Measurements from ENCODE around the gene PDIA5. TPM values are rescaled to one million over a fixed set of nuclear protein-coding genes. Genes with fewer than 3 reads are reported as not detected.

PDIA5 gene
- total and polyA plus RNA-seq, 2 of the 4 experiments (the other 2 are of a cell fraction): 19.4 to 42.0 TPM

GRCh38 chr3:123085293-123085931 is 18.6 kb downstream of the PDIA5 start:
- Histone ChIP-seq H4K20me1 (ENCODE audit: insufficient read depth, low read length) (peaks cover 97% of the 10 kb centered on the region), H3K36me3 (ENCODE audit: control insufficient read depth, insufficient read depth, low read length) (peaks cover 2% of the 10 kb centered on the region; the same call in 1 of the 2 replicates), H3K56ac (ENCODE audit: extremely low read depth, insufficient read depth, low read length) (no peak overlapping the region), H3K4me2 (ENCODE audit: low read depth, low read length) (peak overlapping the region; percentile 48; the same call in 1 of the 2 replicates), H2BK120ac (ENCODE audit: low read depth, low read length) (no peak overlapping the region), H2AK5ac (ENCODE audit: low read depth, low read length) (peak overlapping the region; percentile 40; the same call in 1 of the 2 replicates), H2BK5ac (ENCODE audit: low read depth, low read length, poor library complexity, severe bottlenecking) (no peak overlapping the region), H3K9me3 (ENCODE audit: control insufficient read depth, insufficient read depth, low read length) (no peaks in the 10 kb centered on the region), H3K9ac (ENCODE audit: low read depth, low read length) (no peak overlapping the region), H4K8ac (ENCODE audit: low read depth in 2 of 2, low read length in 2 of 2) (no peak overlapping the region), H2AFZ (replicated peaks; ENCODE audit: low read length, poor library complexity) (no peak overlapping the region), H4K91ac (ENCODE audit: insufficient read depth, low read depth, low read length) (no peak overlapping the region; the same call in 1 of the 2 replicates), H3K9me1 (ENCODE audit: insufficient read depth, low read length) (peaks cover 16% of the 10 kb centered on the region; the same call in 1 of the 2 replicates), H3K4me1 (ENCODE audit: control insufficient read depth, insufficient read depth, low read length) (peaks cover 38% of the 10 kb centered on the region), H3K27me3 (ENCODE audit: control insufficient read depth, insufficient read depth, low read length) (peaks cover 5% of the 10 kb centered on the region), H4K5ac (ENCODE audit: low read depth, low read length) (no peak overlapping the region), H3K27ac (ENCODE audit: insufficient read depth, low read length) (no peak overlapping the region), H3K14ac (replicated peaks; ENCODE audit: low read depth, low read length) (0 out of 2 replicates have a peak overlapping the region, but pooled peaks have one; percentile 33), H3K4ac (ENCODE audit: low read depth, low read length) (peak overlapping the region; percentile 54; the same call in 1 of the 2 replicates), H3K79me1 (ENCODE audit: low read depth in 1 of 2, low read length in 2 of 2) (peaks cover 36 to 89% of the 10 kb centered on the region in 2 experiments; a peak in 3 of 4 replicates), H3K4me3 (ENCODE audit: insufficient read depth, low read depth, low read length) (no peak overlapping the region), H2AK9ac (replicated peaks; ENCODE audit: low read depth, low read length, poor library complexity) (no peak overlapping the region), H3K23ac (ENCODE audit: low read depth, low read length) (0 out of 2 replicates have a peak overlapping the region, but pooled peaks have one; percentile 26), H2BK20ac (ENCODE audit: low read depth, low read length) (no peak overlapping the region), H3K18ac (ENCODE audit: low read depth, low read length) (no peak overlapping the region), H2BK15ac (ENCODE audit: low read depth, low read length) (no peak overlapping the region)
- ATAC-seq (ENCODE audit: low read depth): 0 out of 2 replicates have a peak, but pooled peaks have one; percentile 5
- no TSS peak for BruUV-seq (replicated peaks)
- in situ Hi-C loops (cut with MboI; ENCODE audit: low sequenced_read_pairs): no loop called here
- WGBS, 2 experiments (ENCODE audit: extremely low coverage in 2 of 2, insufficient read length in 1 of 2): 40% methylated on average over 1 of the region's 10 CpGs; no CpG with 5 or more reads in 1 of the 2 experiments
- POLR2A ChIA-PET (ENCODE audit: unreplicated experiment): no interaction called here
- CTCF ChIA-PET: no interaction called here
- intact Hi-C loops (cut with micrococcal nuclease): no loop called here
- dilution Hi-C loops (cut with HindIII; ENCODE audit: low sequenced_read_pairs, unreplicated experiment): no loop called here
- no peak for DNase-seq
- TF ChIP-seq MAZ (IDR thresholded peaks at IDR 0.05; ENCODE audit: borderline replicate concordance, low read depth, low read length) (no peak), SMC3 (IDR thresholded peaks at IDR 0.05; ENCODE audit: low read depth, low read length) (no peak), RFX5 (IDR thresholded peaks at IDR 0.05; ENCODE audit: low read depth, low read length) (no peak), POLR2A (IDR thresholded peaks at IDR 0.05; ENCODE audit: low read depth, low read length) (no peak), MXI1 (IDR thresholded peaks at IDR 0.05; ENCODE audit: borderline replicate concordance, low read depth, low read length) (no peak), CHD1 (IDR thresholded peaks at IDR 0.05; ENCODE audit: low read depth, low read length) (no peak), MAFK (IDR thresholded peaks at IDR 0.05; ENCODE audit: low read depth, low read length) (no peak), CEBPB (IDR thresholded peaks at IDR 0.05; ENCODE audit: low read depth, low read length) (no peak), ELK1 (IDR thresholded peaks at IDR 0.05; ENCODE audit: borderline replicate concordance, low read depth, low read length) (no peak), RCOR1 (IDR thresholded peaks at IDR 0.05; ENCODE audit: insufficient replicate concordance, low read length) (no peak), BHLHE40 (IDR thresholded peaks at IDR 0.05; ENCODE audit: low read depth, low read length) (no peak), RAD21 (IDR thresholded peaks at IDR 0.05; ENCODE audit: low read length) (no peak), NFE2L2 (IDR thresholded peaks at IDR 0.05; ENCODE audit: low read depth, low read length) (no peak)
- TF ChIP-seq, protein P1, sequence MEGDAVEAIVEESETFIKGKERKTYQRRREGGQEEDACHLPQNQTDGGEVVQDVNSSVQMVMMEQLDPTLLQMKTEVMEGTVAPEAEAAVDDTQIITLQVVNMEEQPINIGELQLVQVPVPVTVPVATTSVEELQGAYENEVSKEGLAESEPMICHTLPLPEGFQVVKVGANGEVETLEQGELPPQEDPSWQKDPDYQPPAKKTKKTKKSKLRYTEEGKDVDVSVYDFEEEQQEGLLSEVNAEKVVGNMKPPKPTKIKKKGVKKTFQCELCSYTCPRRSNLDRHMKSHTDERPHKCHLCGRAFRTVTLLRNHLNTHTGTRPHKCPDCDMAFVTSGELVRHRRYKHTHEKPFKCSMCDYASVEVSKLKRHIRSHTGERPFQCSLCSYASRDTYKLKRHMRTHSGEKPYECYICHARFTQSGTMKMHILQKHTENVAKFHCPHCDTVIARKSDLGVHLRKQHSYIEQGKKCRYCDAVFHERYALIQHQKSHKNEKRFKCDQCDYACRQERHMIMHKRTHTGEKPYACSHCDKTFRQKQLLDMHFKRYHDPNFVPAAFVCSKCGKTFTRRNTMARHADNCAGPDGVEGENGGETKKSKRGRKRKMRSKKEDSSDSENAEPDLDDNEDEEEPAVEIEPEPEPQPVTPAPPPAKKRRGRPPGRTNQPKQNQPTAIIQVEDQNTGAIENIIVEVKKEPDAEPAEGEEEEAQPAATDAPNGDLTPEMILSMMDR (conservative IDR thresholded peaks at IDR 0.05; ENCODE audit: low read depth, low read length): no peak
- TF ChIP-seq, protein P2, sequence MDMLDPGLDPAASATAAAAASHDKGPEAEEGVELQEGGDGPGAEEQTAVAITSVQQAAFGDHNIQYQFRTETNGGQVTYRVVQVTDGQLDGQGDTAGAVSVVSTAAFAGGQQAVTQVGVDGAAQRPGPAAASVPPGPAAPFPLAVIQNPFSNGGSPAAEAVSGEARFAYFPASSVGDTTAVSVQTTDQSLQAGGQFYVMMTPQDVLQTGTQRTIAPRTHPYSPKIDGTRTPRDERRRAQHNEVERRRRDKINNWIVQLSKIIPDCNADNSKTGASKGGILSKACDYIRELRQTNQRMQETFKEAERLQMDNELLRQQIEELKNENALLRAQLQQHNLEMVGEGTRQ (IDR thresholded peaks at IDR 0.05; ENCODE audit: low read depth, low read length): no peak
